ENCODE results near the gene PTPRG.

Gene PTPRG

DNA sequence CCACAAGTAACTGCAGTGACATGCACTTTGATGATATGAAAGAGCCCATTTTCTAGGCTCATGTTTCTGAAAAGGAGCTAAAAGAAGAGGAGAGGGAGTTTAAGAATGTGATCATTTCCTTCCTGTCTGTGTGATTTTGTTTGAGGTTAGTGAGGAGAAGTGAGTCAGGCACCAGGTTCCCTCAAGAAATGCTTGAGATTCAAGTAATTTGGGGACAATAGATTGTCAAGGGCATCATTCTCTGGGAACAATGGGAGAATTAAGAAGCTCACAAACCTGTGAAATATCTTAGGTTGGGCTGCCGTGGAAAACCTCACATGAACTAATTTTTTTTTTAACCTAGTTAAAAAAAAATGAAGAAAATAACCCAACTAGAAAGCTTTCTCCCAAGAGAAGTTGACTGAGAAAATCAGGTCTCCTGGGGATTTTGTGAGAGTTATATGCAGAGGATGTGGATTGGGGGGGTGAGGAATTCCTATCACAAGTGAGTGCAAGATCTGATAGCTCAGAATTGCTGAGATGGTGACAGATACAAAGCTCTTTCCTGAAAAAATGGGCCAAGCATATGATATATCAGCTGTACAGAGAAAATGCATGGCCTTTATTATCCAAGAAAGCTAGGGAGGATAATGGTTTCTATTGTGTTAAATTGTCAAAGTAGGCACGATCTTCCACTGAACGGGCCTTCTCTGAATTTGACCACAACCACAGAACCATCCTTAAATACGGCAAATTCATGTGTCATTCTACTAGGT is 608.7 kb downstream of the PTPRG start:
- DNase-seq: no peak

DNA sequence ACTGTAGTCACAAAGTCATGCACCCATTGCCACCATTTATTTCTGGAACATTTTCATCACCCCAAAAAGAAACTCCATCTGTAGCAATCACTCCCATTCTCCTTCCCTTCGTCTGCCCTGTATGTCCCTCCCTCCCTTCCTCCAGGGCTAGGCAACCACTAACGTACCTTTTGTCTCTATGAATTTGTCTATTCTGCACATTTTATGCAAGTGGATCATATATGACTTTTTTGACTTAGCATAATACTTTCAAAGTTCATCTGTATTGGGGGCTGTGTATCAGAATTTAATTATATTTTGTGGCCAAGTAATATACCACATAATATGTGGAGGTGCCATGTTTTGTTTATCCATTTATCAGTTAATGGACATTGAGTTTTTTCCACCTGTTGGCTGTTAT is 610.4 kb downstream of the PTPRG start:
- DNase-seq: no peak

DNA sequence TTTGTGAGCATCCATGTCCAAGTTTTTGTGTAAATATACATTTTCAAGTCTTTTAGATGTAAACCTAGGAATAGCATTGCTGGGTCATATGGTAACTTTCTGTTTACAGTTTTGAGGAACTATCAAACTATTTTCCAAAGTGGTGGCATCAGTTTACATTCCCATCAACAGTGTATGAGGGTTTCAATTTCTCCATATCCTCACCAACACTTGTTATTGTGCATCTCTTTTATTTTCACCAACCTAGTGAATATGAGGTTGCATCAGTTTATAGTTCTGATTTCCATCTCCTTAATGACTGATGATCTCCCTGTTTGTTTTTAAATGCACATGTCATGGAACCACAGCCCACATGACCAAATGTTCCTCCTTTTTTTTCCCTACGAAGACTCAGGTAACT is 610.8 kb downstream of the PTPRG start:
- no peak for DNase-seq

DNA sequence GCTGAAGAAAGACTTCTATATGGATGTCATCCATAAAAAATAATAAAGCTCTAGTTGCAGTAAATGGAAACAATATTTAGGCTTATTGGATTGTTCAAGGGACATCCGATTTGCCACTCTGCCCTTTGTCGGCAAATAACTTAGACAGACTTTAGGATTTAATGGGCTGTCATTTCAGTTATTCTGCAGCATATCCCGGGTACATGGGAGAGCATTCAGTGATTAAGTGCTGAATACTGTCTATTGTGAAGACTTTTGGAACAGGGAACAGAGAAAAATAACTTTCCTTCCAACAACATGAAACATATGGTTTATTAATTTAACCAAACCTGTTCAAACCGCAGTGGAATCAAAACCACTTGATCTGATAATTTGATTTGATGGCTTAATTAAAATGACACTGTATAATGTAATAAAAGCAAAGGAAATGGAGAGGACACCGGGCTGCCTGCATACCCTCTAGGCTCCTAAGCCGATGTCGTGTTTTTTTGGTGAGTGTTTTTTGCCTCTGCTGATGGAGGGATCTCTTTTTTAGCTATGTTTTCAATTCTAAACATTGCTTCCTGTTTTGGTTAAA is 612.7 kb downstream of the PTPRG start:
- no peak for DNase-seq

DNA sequence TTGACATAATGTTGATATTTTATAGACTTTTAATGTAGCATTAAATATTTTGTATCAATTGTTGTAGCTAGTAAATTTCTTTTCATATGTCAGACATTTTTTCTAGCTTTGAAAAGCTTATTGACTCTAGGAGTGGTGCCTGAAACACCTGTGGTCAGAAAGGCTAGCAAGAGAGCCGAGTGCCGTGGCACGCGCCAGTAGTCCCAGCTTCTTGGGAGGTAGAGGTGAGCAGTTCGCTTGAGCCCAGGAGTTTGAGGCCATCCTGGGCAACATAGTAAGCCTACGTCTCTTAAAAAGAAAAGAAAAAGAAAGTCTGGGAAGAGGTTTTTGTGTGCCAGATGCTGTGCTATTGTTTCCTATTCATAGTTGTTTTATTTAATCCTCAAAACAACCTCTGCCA is 613.8 kb downstream of the PTPRG start:
- DNase-seq: no peak

DNA sequence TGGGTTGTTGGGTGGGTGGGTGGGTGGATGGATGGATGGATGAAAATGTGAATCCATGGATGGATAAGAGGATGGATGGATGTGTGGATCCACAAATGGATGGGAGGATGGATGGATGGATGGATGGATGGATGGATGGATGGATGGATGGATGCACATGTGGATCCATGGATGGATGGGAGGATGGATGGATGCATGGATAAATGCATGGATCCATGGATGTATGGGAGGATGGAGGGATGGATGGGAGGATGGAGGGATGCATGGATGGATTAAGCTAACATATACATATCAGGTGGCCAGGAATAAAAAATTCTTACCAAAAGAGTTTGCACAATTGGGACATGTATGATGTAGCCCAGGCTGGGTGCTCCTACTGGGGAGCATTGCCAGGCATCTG is 616.7 kb downstream of the PTPRG start:
- no peak for DNase-seq

DNA sequence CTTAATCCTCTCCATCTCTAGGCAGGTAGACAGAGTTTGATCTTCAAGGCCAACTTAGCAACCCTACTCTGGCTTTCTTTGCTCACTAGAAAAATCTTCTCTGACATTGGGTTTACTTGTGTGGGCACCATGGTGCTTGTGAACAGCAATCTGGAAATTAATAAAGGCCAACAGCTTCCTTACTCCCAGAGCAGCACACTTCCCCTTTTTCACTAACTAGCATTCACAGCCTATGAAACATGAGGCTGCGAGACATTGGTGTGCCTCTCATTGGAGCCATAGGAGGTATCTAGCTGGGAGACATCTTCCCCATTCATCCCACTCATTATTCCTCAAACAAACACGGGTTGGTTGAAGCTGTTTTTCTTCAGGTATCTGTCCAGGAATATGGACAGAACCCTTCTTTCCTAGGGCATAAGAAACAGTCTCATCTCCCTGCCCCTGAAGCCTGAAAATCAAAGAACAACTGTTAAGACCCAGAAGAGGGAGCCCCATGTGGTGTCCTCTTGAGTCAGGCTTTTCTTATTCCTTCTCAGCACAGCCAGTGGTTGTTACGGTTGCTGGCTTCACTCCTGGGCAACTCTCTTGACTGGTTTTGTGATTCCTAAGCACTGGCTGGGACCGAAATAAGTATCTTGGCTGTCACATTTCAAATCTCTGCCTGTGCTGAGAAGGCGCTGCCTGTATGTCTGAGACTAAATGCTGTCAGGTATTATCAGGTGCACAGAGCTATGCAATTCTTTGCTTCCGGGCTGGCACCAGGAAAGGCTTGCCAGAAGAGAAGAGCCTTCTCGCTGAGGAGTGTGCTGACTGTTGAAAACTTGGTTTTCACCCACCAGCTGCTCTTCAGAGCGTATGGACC is 617.6 kb downstream of the PTPRG start:
- DNase-seq: peak in 1 of 58 donors; percentile 4

DNA sequence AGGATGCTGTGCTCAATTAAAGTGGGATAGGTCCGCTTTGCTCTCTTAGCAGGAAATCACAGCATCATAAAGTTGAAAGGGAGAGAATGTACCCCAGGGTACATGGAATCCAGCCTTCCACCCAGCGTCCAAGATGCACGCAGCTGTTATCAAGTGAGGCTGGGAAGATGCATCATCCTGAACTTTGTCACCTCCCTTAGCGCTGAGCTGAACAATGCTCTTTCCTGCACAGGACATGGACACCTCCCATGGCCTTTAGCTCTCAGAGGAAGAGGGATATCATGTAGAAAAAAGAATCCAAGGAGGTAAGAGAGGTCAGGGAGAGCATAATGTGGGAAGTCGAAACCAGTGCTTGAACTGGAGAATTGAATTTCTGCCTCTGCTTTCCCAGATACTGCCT is 619.1 kb downstream of the PTPRG start:
- DNase-seq: no peak

DNA sequence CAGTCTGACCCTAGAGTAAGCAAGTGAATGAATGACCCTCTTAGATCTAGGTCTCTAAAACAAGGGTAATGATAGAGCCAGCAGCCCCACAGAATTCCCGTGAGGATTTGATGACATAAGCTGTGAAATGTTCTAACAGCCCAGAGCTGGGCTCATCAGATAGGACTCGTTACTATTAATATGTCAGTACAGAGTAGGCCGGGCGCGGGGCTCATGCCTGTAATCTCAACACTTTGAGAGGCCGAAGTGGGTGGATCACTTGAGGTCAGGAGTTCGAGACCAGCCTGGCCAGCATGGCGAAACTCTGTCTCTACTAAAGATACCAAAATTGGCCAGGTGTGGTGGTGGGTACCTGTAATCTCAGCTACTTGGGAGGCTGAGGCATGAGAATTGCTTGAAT is 621.7 kb downstream of the PTPRG start:
- no peak for DNase-seq

DNA sequence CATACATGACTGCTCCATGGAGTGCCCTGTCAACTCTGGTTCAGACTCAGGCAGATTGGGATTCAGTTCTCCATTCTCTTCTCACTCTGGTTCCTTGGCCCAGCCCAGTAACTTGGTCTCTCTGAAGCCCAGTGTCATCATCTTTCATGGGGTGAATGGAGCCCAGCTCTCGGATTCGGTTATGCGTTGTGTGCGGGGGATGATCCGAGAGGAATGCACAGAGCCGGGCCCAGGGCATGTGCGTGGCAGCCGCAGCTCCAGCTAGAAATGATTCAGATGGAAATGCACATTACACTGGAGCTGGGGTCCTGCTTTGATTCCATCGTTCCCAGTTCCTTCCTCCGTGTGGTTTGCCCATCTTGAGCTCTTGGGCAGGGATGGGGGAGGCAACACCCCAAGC is 622.6 kb downstream of the PTPRG start:
- no peak for DNase-seq

DNA sequence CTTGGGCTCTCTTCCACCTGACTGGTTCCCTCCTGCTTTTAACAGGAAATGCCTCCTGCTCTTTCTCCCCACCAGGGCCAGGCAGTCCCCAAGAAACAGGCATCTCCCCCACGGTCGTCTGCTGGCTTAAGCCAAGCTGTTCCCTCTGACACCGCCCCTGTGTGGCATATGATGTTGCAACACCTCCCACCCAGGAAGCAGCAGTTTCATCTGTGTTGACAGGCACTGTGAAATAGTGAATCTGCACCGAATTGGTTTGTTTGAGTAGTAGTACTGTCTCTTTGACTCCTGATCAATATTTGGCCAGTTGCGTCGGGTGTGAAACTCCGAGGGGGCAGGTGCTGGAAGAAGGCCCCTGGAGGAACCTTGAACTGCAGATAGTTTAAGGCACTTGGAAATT is 623.2 kb downstream of the PTPRG start:
- peak in 22 of 58 donors; percentile 7 to 68 (median 24) for DNase-seq

DNA sequence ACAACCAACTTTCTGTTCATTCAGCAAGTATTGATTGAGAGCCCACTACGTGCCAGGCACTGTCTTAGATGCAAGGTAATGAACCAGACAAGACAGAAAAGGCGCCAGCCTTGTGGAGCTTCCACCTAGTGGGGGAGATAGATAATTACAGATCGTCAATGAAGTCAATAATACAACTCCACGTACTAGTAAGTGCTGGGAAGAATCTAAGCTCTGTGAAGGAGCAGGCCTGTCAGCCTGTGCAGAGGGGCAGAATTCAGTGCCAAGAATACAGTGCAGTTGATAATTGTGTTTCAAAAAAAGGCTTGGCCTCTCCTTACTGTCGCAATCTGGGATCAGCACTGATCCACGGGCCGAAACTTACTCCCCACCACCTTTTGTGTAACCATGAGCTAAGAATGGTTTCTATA is 625.7 kb downstream of the PTPRG start:
- peak in 1 of 58 donors; percentile 15 for DNase-seq

DNA sequence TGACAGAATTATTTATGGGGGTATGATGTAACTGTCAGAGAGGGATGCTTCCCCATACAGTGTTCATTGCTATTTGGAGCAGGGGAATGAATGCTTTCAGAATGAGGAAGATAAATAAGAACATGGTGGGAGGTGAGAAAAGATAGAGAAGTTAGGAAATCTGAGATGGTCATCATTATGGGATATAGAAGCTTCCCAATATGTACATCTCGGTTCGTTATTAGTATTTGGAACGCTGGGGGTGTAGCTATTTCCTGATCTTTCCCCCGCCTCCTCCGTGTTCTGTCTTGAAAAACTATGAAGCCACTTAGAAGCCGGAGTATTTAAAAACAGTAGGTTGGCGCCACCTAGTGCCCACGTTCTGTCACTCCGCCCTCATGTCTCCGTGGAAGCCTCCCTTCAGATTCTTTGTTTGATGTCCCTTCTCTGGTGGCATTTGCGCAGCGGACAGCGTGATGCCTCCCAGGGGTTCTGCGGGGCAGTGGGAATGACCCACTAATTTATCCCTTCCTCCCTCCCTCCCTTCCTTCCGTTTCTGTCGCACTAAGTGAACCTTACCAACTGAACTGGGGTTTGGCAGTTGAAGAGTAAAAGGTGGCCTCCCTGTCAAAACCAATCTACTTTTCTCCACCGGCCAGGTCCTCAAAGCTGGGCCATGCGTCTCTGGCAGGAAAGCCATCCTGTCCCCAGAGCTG is 627.5 kb downstream of the PTPRG start:
- DNase-seq: peak in 54 of 58 donors; percentile 8 to 82 (median 45)

DNA sequence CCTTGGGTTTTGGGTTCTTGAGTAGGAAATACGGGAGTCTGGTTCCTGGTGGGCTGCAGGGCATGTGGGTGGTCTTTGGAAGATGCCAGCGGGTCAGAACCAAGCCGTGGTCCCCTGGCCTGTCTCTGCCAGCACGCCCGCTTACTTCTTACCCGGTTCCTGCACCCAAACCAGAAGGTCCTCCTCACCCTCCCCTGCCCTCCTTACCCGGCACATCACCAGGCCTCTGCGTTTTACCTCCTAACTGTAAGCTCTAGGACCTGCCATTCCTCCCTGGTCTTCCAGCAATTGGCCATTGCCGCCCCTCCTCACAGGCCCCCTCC is 628.0 kb downstream of the PTPRG start:
- DNase-seq: no peak

DNA sequence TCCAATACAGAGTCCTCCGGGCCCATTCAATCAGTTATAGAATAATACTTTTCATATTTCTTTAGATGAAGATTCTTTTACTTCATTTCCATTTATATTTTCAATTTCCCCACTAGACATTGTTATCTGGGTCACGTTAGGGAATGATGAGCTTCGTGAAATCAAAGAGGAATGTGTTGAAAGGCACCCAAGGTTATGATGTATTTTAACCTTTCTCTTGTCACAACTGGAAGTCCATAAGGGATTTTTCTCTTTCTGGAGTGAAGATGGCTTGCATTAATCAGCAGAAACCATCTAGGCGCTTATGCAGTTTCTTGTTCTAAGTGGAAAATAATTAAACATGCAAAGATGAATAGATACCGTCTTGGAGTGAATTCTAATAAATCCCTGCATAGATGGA is 631.5 kb downstream of the PTPRG start:
- no peak for DNase-seq

DNA sequence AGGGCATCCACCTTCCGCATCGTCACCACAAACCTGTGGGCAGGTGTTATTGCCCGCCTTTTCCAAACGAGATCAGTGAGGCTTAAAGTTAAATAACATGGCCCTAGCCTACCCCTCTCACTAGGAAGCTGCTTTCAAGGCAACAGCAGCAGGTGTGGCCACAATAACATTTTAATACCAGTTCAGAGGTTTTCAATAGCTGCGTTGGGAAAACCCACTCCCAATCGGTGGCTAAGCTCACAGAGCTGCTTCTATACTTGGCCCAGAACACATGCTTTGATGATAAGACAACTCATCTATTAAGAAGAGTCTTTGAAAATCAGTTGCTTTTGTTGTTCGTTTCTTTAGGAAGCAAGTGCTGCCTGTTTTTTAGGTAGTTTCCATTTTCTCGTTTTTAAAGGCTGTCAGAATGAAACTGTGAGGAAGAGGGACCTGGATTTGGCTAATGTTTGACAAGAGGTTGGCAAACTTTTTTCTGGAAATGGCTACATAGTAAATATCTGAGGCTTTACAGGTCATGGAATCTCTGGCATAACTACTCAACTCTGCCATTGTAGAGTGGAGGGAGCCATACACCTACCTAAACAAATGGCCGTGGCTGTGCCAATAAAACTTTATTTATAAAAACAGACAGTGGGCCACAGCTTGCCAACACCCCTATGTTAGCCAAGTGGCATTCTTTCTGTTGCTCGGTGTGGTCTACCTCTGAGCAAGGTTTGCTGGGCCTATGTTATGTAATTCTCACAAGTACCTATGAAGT is 632.4 kb downstream of the PTPRG start:
- DNase-seq: no peak

DNA sequence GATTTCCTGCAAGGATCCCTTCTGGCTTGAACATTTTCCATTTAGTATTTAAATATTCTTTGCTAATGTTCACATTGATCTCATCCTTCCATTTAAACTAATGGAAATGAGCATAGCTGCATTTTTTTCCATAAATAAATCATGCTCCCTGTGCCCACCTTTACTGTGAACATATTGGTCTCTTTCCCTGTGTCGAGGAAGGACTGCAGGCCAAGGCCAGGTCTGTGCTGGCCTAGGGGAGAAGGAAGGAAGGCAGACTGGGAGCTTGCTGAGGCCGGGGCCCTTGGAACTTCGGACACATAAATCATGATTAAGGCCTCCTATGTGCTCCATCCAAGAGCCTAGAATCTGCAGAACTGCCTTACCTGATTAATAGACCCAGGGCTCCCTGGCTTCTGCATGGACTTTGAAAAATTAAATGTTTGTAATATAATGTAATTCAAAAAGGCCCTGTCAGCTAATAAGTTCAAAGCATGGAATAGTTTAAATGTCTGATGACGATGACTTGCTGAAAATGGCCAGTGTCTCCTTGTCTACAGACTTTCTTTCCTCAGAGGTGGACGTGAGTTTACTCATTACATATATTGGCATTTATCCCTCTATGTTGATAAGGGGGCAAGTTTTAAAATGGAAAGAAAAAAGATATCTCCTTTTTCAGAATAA is 636.1 kb downstream of the PTPRG start:
- DNase-seq: no peak

DNA sequence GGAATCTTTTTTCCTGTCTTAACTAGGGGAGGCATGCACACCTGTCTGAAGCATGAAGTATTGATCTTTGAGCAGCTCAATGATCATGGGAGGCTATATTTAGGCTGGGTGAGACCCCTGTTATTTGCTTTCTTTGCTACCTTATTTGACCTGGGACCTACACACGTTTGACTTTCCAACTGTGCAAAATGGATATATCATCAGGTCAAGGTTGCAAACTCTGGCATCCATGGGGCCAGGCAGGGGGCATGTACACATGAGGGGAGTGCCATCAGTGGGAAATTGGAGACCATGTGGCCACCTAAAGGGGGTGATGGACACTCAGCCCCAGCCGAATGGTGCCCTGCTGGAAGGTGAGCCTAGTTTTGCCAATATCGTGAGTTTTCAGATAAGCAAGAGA is 637.8 kb downstream of the PTPRG start:
- DNase-seq: no peak

DNA sequence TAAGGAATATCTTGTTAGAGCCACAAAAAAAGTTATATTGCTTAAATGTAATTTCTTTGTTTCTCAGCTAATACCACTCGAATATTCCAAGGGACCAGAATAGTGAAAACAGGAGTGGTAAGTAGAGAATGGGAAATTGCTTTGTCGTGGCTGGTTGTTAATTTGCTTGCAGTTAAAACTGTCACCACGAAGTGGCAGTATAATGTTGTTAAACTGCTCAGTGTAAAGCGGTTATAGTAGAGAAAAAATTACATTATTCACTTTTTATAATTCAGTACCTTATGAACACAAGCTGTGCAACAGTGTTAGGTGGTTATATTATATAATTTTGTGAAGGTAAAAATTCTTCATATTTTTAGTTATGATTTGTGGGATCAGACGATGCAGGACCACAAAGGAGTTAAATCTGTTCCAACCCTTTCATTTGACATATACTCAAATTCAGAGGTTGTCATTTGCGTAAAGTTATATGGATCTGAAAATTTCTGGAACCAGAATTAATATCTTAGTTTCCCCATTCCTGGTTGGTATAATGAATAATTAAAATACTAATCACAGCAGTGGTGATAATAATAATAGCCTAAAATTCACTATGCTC is 640.2 kb downstream of the PTPRG start:
- peak in 2 of 58 donors; percentile 1 to 16 for DNase-seq

DNA sequence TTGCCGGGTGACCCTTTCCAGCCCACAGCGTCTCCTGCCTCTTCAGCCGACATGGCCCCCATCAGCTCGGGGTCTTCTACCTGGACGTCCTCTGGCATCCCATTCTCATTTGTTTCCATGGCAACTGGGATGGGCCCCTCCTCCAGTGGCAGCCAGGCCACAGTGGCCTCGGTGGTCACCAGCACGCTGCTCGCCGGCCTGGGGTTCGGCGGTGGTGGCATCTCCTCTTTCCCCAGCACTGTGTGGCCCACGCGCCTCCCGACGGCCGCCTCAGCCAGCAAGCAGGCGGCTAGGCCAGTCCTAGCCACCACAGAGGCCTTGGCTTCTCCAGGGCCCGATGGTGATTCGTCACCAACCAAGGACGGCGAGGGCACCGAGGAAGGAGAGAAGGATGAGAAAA is 641.8 kb downstream of the PTPRG start:
- no peak for DNase-seq

Measured in anterior cingulate cortex (tissue), 58 donors.